ENCODE measurements around the gene PTPN1.
"Not testable (repeated sequence)": the region's sequence is repeated elsewhere in the genome, so short reads cannot be mapped to it uniquely, and the experiment has no call there.

The PTPN1 gene

DNA sequence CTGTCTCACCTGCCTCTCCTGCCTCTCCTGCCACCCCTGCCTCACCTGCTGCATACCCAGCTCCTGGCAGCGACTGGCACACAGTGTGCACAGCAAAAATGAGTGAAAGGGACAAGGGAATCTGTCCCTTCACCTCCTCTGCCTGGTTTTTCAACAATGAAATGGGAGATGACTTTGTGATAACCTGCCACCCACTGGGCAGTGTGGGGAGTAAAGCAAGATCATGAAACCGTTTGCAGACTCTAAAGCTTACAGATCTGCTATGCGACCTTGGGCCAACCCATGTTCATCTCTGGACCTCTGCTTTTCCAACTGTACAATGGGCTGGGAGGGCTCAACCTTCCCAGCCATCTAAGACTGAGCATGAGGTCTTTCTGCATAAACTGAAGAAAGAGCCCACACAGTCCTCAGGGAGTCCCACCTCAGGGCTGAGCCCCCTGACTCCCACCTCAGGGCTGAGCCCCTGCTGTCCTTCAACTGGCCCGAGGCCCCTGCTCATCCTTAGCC, 100.1 kb downstream of the PTPN1 start:
- H3K27ac ChIP-seq: no peak overlapping the region
- no peak for TF ChIP-seq ZFX (IDR thresholded peaks at IDR 0.05; ENCODE audit: borderline replicate concordance)

DNA sequence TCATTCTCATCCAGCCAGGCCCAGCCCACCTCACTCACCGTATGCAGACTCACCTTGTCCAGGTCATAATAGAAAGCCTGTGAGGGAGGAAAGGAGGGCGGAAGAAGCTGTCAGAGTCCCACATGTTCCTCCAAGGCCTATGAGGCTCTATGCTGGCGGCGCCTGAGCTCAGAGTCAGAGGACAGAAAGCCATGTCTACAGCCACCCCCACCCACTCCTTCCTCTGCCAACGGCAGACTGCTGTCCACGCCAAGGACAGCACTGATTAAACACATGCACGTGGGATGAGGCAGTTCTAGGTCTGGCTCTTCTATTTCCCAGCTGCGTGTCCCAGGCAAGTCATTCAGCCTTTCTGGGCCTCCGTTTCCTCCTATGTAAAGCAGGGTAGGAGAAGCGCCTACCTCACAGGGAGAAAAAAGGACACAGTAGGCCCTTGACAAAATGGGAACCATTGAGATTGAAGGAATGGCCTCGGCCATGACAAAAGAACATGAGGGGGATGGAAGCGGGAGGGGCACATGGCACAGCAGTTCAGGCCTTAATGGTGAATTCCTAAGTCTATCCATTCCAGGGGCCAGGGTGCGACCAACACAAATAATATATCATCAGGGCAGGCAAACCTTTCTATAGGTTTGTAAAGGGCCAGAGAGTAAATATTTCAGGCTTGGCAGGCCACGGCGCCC, 101.1 kb downstream of the PTPN1 start:
- TF ChIP-seq, protein P1, sequence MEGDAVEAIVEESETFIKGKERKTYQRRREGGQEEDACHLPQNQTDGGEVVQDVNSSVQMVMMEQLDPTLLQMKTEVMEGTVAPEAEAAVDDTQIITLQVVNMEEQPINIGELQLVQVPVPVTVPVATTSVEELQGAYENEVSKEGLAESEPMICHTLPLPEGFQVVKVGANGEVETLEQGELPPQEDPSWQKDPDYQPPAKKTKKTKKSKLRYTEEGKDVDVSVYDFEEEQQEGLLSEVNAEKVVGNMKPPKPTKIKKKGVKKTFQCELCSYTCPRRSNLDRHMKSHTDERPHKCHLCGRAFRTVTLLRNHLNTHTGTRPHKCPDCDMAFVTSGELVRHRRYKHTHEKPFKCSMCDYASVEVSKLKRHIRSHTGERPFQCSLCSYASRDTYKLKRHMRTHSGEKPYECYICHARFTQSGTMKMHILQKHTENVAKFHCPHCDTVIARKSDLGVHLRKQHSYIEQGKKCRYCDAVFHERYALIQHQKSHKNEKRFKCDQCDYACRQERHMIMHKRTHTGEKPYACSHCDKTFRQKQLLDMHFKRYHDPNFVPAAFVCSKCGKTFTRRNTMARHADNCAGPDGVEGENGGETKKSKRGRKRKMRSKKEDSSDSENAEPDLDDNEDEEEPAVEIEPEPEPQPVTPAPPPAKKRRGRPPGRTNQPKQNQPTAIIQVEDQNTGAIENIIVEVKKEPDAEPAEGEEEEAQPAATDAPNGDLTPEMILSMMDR (IDR thresholded peaks at IDR 0.05): no peak
- H3K27ac ChIP-seq: no peak overlapping the region

DNA sequence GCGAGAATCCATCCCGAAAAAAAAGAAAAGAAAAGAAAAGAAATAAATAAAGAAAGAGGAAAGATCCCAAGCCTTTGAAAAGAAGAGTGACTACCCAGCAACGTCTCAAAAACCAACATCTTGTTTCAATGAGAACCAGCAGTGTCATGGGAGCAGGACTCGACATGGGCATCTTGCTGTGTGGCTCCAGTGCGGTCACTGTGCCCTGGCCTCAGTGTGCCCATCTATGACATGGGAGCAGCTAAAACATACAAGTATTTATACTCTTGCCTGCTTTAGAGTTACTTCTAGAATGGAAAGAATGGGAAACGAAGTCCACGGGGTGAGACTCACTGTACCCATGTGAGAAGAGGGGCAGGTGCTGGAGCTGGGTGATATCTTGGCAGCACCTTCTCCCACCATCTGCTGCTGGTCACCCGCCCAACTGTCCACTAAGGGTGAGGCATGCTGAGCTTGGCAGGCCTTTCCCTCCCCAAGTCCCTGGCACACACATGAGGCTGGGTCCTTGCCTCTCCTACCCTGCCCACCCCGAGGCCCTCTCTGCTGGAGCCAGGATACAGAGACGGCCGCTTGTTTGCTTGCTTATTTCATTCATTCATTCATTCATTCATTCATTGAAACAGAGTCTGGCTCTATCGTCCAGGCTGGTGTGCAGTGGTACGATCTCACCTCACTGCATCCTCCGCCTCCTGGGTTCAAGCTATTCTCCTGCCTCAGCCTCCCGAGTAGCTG, 103.4 kb downstream of the PTPN1 start:
- TF ChIP-seq ZFX (IDR thresholded peaks at IDR 0.05; ENCODE audit: borderline replicate concordance): no peak
- TF ChIP-seq, protein P1 (IDR thresholded peaks at IDR 0.05): no peak
- H3K27ac ChIP-seq: no peak overlapping the region

DNA sequence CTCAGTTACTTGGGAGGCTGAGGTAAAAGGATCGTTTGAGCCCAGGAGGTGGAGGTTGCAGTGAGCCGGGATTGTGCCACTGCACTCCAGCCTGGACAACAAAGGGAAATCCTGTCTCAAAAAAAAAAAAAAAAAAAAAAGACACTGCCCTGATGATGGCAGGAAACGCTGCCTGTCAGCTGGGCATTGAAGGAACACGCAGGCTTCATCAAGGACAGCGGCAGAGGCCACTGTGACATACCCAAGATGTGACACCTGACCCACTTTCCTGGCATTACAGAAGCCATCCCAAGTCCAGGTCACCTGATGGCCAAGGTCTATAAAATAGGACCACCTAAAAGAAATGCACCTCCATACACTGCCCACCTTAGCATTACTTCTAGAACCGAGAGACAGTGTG, 105.2 kb downstream of the PTPN1 start:
- no peak overlapping the region for H3K27ac ChIP-seq
- TF ChIP-seq, protein P1 (IDR thresholded peaks at IDR 0.05): no peak
- no peak for TF ChIP-seq ZFX (IDR thresholded peaks at IDR 0.05; ENCODE audit: borderline replicate concordance)

DNA sequence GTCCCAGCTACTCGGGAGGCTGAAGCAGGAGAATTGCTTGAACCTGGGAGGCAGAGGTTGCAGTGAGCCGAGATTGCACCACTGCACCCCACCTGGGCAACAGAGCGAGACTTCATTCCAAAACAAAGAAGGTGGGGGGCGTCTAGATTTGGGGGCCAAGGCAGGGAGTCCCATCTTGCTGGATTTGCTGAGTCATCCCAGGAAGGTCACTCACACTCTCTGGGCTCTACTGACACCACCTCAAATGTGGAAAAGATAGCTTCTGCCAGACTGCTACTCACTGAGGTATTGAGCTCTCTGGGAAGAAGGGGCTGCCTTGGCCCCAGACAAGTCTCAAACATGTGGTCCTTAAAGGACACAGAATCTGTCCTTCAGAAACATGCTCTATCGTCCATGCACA, 106.8 kb downstream of the PTPN1 start:
- TF ChIP-seq, protein P1 (IDR thresholded peaks at IDR 0.05): no peak
- TF ChIP-seq ZFX (IDR thresholded peaks at IDR 0.05; ENCODE audit: borderline replicate concordance): no peak
- no peak overlapping the region for H3K27ac ChIP-seq

DNA sequence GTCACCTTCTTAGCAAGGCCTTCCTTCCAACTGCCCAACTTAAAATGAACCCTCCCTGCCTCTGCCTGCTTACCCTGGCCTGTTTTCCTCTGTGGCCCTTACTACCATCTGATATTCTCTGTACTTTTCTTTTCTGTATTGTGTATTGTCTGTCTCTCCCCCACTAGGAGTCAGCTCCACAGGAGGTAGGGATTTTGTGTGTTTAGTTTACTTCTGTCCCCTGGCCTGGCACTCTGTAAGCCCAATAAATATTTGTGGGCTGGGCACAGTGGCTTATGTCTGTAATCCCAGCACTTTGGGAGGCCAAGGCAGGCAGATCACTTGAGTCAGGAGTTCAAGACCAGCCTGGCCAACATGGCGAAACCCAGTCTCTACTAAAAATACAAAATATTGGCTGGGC, 108.4 kb downstream of the PTPN1 start:
- no peak overlapping the region for H3K27ac ChIP-seq
- no peak for TF ChIP-seq ZFX (IDR thresholded peaks at IDR 0.05; ENCODE audit: borderline replicate concordance)
- TF ChIP-seq, protein P1 (IDR thresholded peaks at IDR 0.05): no peak

DNA sequence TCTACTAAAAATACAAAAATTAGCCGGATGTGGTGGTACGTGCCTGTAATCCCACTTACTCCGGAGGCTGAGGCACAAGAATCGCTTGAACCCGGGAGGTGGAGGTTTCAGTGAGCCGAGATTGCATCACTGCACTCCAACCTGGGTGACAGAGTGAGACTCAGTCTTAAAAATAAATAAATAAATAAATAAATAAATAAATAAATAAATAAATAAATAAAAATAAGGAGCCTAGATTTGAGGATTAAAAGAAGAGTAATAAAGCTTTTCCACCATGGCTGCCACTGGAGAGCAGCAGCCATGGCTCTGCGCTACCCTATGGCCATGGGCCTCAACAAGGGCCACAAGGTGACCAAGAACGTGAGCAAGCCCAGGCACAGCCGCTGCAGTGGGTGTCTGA, 110.3 kb downstream of the PTPN1 start:
- H3K27ac ChIP-seq: not testable (repeated sequence)

DNA sequence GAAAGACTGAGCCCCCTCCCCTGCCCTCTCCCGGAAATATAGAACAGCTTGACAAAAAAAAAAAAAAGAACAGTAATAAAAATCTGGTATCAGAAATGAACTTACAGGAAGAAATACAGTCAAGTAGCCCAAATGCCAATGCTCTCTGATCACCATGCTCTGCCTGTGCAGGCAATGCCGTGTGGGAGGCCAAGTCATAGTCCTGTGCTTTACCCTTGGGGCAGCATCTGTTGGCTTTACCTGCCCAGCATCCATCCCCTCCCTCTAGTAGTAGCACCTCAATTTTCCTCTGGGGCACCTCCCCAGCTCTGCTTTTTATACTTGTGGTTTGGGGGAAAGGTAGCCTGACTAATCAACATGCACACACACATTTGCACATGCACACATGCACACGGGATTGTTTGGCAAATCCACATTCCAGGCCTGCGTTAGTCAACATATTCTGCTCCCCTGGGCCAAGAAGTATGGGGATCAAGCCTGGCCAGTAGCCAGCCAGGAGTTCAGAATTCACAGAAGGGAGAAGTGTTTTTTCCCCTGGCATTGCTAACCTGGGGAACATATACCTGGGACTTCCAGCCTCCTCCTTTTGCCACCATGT, 111.0 kb downstream of the PTPN1 start:
- no peak overlapping the region for H3K27ac ChIP-seq
- TF ChIP-seq ZFX (IDR thresholded peaks at IDR 0.05; ENCODE audit: borderline replicate concordance): no peak
- TF ChIP-seq, protein P1 (IDR thresholded peaks at IDR 0.05): no peak

Data from 22Rv1 (cell line).